Germinal center (tissue), 1 donor: ENCODE data around the gene CBLC.
A peak's percentile ranks its signal among the peaks of the same experiment; 100 is the strongest.

ENCODE experiments used
- DNase-seq: peaks from one replicate; pipeline ENCODE4 v3.0.0; 2012; ENCODE audit warnings: mixed read lengths, low spot score

Gene CBLC

GRCh38 chr19:44746616-44746945 is 31.1 kb upstream of the CBLC start:
- DNase-seq: no peak

GRCh38 chr19:44746946-44747738 is 30.5 kb upstream of the CBLC start:
- DNase-seq: peak; percentile 76

- DNase-seq: no peak
Observed at GRCh38 chr19:44747739-44748425, 29.8 kb upstream of the CBLC start.

- DNase-seq: peak; percentile 75
Observed at GRCh38 chr19:44748426-44749254, 29.1 kb upstream of the CBLC start, which contains the start of gene BCL3. Gene BCL3 (plus strand): TSS chr19:44748708. CDS start chr19:44748791, 83 bp downstream.

GRCh38 chr19:44749292-44749691 is 28.4 kb upstream of the CBLC start:
- no peak for DNase-seq

GRCh38 chr19:44749994-44750393 is 27.7 kb upstream of the CBLC start:
- no peak for DNase-seq

GRCh38 chr19:44752123-44752815 is 25.4 kb upstream of the CBLC start:
- no peak for DNase-seq

GRCh38 chr19:44752816-44753625 is 24.7 kb upstream of the CBLC start:
- DNase-seq: peak; percentile 93

- DNase-seq: peak; percentile 41
Observed at GRCh38 chr19:44753626-44753931, 24.1 kb upstream of the CBLC start.

- peak; percentile 69 for DNase-seq
Observed at GRCh38 chr19:44753932-44754749, 23.5 kb upstream of the CBLC start.

GRCh38 chr19:44754750-44755080 is 23.0 kb upstream of the CBLC start:
- DNase-seq: no peak

GRCh38 chr19:44755219-44755618 is 22.5 kb upstream of the CBLC start:
- DNase-seq: no peak

- DNase-seq: no peak
Observed at GRCh38 chr19:44756089-44756562, 21.6 kb upstream of the CBLC start.

- DNase-seq: no peak
Observed at GRCh38 chr19:44757057-44757734, 20.5 kb upstream of the CBLC start.

GRCh38 chr19:44757735-44758505 is 19.8 kb upstream of the CBLC start:
- DNase-seq: no peak

- no peak for DNase-seq
Observed at GRCh38 chr19:44758596-44758995, 19.1 kb upstream of the CBLC start.

- no peak for DNase-seq
Observed at GRCh38 chr19:44759083-44759804, 18.4 kb upstream of the CBLC start.

- DNase-seq: no peak
Observed at GRCh38 chr19:44762038-44762437, 15.7 kb upstream of the CBLC start.
